BE2C (cell line): Measurements from ENCODE around the gene FYN.

Experiments
- DNase-seq: peaks from one replicate; pipeline ENCODE4 v3.0.0-alpha.2; 2020
- H3K27me3 ChIP-seq: fragments of 250-450 bp; sonication (Bioruptor Pico); 2 replicates; pipeline ENCODE4 v1.5.1; 2020; ENCODE audit warnings: mild to moderate bottlenecking
- H3K36me3 ChIP-seq: fragments of 250-450 bp; sonication (Bioruptor Pico); 2 replicates; pipeline ENCODE4 v1.5.1; 2020; ENCODE audit warnings: mild to moderate bottlenecking
- H3K4me1 ChIP-seq: fragments of 250-450 bp; sonication (Bioruptor Pico); 2 replicates; pipeline ENCODE4 v1.5.1; 2020
- H3K4me3 ChIP-seq: 2 replicates; pipeline ENCODE4 v1.5.1; 2011; ENCODE audit warnings: low read depth, low read length
- H3K9me3 ChIP-seq: fragments of 250-450 bp; sonication (Bioruptor Pico); 2 replicates; pipeline ENCODE4 v1.5.1; 2020
- CTCF ChIP-seq: IDR thresholded peaks from 2 replicates; pipeline ENCODE4 v1.5.1; 2012; ENCODE audit warnings: mild to moderate bottlenecking, low read depth, low read length

FYN gene

GRCh38 chr6:111713236-111713635 is 160.0 kb downstream of the FYN start:
- no peaks in the 10 kb centered on the region for H3K9me3 ChIP-seq
- DNase-seq: no peak
- H3K4me1 ChIP-seq: peaks cover 26% of the 10 kb centered on the region
- H3K4me3 ChIP-seq: no peak overlapping the region
- peaks cover 18% of the 10 kb centered on the region for H3K36me3 ChIP-seq
- H3K27me3 ChIP-seq: no peaks in the 10 kb centered on the region
- no peak for TF ChIP-seq CTCF

- peak; percentile 42 for DNase-seq
- Histone ChIP-seq H3K27me3 (no peaks in the 10 kb centered on the region), H3K4me1 (peaks cover 27% of the 10 kb centered on the region), H3K9me3 (no peaks in the 10 kb centered on the region), H3K4me3 (no peak overlapping the region), H3K36me3 (peaks cover 13% of the 10 kb centered on the region)
- no peak for TF ChIP-seq CTCF
Measured at GRCh38 chr6:111711984-111712752, 161.1 kb downstream of the FYN start.

DNA sequence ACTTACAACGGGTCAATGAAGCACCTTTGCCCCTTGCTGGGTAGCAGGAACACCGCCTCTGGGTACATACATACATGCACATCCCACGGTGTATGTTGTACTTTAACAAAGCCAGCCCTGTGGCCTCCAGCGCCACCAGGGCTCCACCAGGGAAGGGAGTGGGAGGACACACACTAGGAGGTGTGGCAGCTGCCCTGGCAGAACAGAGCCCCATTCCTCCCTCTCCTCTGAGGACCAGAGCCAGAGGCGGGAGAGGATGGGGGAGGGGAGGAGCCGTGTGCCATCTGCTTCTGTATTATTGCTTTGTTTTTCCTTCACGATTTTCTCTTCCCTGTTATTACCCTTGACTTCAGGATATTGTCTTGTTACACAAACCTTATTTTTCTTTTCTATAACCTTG is 161.8 kb downstream of the FYN start:
- Histone ChIP-seq H3K36me3 (peaks cover 13% of the 10 kb centered on the region), H3K27me3 (no peaks in the 10 kb centered on the region), H3K9me3 (no peaks in the 10 kb centered on the region), H3K4me1 (peaks cover 29% of the 10 kb centered on the region), H3K4me3 (no peak overlapping the region)
- peak; percentile 91 for DNase-seq
- peak; percentile 40; the same call in 1 of the 2 replicates for TF ChIP-seq CTCF

DNA sequence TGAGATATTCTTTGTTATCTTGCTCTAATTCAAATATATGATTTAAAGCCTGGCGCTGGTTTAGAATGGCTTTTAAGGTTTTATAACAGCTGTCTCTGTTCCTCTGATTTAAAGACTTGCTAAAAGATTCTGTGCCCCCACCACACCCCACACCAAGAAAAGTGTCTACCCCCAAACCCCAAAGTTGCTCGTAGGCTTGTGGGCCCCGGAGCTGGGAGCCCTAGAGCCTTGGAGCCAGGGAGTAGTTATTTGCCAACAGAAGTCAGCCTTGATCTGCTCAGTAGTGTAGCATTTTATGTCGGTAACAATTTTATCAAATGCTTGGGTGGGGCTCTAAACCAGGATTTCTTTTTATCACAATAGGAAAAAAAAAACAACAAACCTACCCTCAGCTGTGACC is 162.3 kb downstream of the FYN start:
- TF ChIP-seq CTCF: no peak
- no peak overlapping the region for H3K4me3 ChIP-seq

DNA sequence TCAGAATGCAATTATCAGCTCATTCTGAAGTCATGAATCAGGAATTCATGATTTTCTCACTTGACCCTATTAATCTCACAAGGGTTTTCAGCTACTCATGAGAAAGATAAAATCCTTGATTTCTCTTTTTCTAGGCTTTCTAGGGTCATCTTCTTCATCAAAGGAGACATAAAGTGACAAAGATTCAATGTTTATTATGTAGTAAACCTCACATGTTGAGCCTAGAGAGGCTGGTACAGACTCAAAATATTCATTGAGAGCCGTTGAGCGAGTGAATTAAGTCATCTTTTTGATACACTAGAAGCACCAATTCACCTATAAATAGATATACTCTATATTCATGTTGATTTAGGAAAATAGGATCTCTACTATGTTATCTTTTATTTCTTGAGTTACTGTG is 162.8 kb downstream of the FYN start:
- peaks cover 29% of the 10 kb centered on the region for H3K4me1 ChIP-seq

More for the DNA sequence above, 162.3 kb downstream of the FYN start:
- Histone ChIP-seq H3K36me3 (peaks cover 16% of the 10 kb centered on the region), H3K4me1 (peaks cover 29% of the 10 kb centered on the region), H3K9me3 (no peaks in the 10 kb centered on the region), H3K27me3 (no peaks in the 10 kb centered on the region)
- no peak for DNase-seq

More for the DNA sequence above, 162.8 kb downstream of the FYN start:
- Histone ChIP-seq H3K27me3 (no peaks in the 10 kb centered on the region), H3K36me3 (peaks cover 16% of the 10 kb centered on the region), H3K9me3 (no peaks in the 10 kb centered on the region), H3K4me3 (no peak overlapping the region)
- no peak for TF ChIP-seq CTCF
- DNase-seq: no peak
